Progenitor cell of endocrine pancreas (in vitro differentiated cells): ENCODE measurements around the gene PRKCE. TPM values are rescaled to one million over a fixed set of nuclear protein-coding genes. Genes with fewer than 3 reads are reported as not detected.

Experiments
- DNase-seq: peaks from one replicate; pipeline ENCODE4 v3.0.0; 2021; ENCODE audit warnings: low spot score; ENCODE audit not compliant: unreplicated experiment
- H3K27ac Mint-ChIP-seq: 2 replicates; pipeline ENCODE4 v1.8.0; 2021; ENCODE audit warnings: mild to moderate bottlenecking, moderate library complexity, mixed read lengths
- H3K27me3 Mint-ChIP-seq: 2 replicates; pipeline ENCODE4 v1.8.0; 2021; ENCODE audit warnings: mixed read lengths
- H3K36me3 Mint-ChIP-seq: 2 replicates; pipeline ENCODE4 v1.8.0; 2022; ENCODE audit warnings: mixed read lengths; ENCODE audit not compliant: insufficient read depth
- H3K4me1 Mint-ChIP-seq: 2 replicates; pipeline ENCODE4 v1.8.0; 2021; ENCODE audit warnings: low read depth, mixed read lengths
- H3K4me3 Mint-ChIP-seq: 2 replicates; pipeline ENCODE4 v1.8.0; 2021; ENCODE audit warnings: low read depth, mild to moderate bottlenecking, moderate library complexity, mixed read lengths
- H3K9me3 Mint-ChIP-seq: 2 replicates; pipeline ENCODE4 v1.8.0; 2021; ENCODE audit warnings: low read depth, mixed read lengths
- total RNA-seq: library from RNA; stranded (reverse); gene quantifications from 2 replicates; pipeline ENCODE4 v1.2.1, GENCODE V29; 2021
- TF ChIP-seq, protein P1 (sequence below): fragments of 200-600 bp; sonication (generic); IDR thresholded peaks from one replicate; pipeline ENCODE4 v1.5.0; 2021; ENCODE audit warnings: antibody characterized with exemption, mild to moderate bottlenecking; ENCODE audit not compliant: unreplicated experiment

Gene PRKCE
- total RNA-seq, 1 donor from 2014 or later, result 4.2 TPM

DNA sequence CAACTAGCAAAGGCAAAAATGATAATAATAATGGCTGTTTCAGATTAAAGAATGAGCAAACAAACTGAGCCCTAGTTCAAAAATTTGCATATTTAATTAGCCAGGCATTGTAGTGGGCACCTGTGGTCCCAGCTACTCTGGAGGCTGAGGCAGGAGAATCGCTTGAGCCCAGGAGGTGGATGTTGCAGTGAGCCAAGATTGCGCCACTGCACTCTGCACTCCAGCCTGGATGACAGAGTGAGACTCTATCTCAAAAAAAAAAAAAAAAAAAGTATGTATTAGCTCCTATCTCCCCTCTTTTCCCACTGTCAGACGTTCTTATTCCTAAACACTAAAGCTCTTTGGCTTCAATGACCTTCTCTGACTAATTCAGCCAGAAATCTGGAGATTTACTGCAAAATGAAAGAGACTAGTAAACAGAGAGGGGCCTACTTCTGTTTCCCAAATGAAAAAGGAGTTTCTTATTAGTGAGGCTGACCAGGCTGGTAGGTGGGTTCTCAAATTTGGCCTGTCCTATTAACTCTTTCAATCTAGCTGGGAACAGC, 36.5 kb upstream of the PRKCE start:
- no peaks in the 10 kb centered on the region for H3K27me3 Mint-ChIP-seq
- TF ChIP-seq, protein P1, sequence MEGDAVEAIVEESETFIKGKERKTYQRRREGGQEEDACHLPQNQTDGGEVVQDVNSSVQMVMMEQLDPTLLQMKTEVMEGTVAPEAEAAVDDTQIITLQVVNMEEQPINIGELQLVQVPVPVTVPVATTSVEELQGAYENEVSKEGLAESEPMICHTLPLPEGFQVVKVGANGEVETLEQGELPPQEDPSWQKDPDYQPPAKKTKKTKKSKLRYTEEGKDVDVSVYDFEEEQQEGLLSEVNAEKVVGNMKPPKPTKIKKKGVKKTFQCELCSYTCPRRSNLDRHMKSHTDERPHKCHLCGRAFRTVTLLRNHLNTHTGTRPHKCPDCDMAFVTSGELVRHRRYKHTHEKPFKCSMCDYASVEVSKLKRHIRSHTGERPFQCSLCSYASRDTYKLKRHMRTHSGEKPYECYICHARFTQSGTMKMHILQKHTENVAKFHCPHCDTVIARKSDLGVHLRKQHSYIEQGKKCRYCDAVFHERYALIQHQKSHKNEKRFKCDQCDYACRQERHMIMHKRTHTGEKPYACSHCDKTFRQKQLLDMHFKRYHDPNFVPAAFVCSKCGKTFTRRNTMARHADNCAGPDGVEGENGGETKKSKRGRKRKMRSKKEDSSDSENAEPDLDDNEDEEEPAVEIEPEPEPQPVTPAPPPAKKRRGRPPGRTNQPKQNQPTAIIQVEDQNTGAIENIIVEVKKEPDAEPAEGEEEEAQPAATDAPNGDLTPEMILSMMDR, result no peak
- no peak overlapping the region for H3K27ac Mint-ChIP-seq
- no peaks in the 10 kb centered on the region for H3K36me3 Mint-ChIP-seq
- H3K4me3 Mint-ChIP-seq, result no peak overlapping the region
- H3K9me3 Mint-ChIP-seq, result no peaks in the 10 kb centered on the region
- DNase-seq, result no peak
- peaks cover 4% of the 10 kb centered on the region for H3K4me1 Mint-ChIP-seq

DNA sequence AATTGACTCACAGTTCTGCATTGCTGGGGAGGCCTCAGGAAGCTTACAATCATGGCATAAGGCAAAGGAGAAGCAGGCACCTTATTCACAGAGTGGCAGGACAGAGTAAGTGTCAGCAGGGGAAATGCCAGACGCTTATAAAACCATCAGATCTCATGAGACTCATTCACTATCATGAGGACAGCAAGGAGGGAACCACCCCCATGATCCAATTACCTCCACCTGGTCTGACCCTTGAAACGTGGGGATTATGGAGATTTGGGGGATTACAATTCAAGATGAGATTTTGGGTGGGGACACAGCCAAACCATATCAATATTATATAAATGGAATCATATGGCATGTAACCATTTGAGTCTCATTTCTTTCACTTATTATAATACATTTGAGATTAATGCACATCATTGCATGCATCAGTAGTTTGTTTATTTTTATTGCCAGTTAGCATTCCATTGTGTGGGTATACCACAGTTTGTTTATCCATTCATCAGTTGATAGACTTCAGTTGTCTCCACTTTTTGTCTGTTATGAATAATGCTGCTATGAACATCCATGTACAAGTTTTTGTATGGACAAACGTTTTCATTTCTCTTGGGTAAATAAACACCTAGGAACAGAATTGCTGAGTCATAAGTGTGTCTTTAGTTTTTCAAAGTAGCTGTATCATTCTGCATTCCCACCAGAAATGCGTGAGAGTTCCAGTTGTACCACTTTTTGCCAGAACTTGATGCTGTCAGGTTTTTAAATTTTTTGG, 34.6 kb upstream of the PRKCE start:
- Mint-ChIP-seq H3K27me3 (no peaks in the 10 kb centered on the region), H3K9me3 (no peaks in the 10 kb centered on the region), H3K4me3 (no peak overlapping the region), H3K4me1 (no peaks in the 10 kb centered on the region), H3K36me3 (no peaks in the 10 kb centered on the region), H3K27ac (no peak overlapping the region)
- no peak for DNase-seq
- TF ChIP-seq, protein P1, result no peak

DNA sequence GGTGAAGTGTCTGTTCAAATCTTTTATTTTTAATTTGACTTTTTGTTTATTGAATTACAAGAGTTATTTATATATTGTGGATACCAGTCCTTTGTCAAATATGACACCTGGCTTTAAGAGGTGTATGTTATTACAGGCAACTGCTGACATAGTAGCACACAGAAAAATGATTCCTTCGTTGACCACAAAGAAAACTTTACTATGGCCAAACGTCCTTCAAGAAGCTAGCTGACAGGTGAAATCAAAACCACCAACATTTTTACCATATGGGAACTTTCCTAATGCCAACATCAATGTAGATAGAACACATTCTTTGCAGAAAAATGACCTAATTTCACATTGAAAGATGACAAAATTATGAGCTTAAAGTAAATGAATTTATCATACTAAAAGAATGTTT, 34.0 kb upstream of the PRKCE start:
- H3K4me3 Mint-ChIP-seq, result no peak overlapping the region
- TF ChIP-seq, protein P1, result no peak
- H3K9me3 Mint-ChIP-seq, result no peaks in the 10 kb centered on the region
- no peaks in the 10 kb centered on the region for H3K36me3 Mint-ChIP-seq
- DNase-seq, result no peak
- H3K4me1 Mint-ChIP-seq, result no peaks in the 10 kb centered on the region
- H3K27me3 Mint-ChIP-seq, result no peaks in the 10 kb centered on the region
- no peak overlapping the region for H3K27ac Mint-ChIP-seq

DNA sequence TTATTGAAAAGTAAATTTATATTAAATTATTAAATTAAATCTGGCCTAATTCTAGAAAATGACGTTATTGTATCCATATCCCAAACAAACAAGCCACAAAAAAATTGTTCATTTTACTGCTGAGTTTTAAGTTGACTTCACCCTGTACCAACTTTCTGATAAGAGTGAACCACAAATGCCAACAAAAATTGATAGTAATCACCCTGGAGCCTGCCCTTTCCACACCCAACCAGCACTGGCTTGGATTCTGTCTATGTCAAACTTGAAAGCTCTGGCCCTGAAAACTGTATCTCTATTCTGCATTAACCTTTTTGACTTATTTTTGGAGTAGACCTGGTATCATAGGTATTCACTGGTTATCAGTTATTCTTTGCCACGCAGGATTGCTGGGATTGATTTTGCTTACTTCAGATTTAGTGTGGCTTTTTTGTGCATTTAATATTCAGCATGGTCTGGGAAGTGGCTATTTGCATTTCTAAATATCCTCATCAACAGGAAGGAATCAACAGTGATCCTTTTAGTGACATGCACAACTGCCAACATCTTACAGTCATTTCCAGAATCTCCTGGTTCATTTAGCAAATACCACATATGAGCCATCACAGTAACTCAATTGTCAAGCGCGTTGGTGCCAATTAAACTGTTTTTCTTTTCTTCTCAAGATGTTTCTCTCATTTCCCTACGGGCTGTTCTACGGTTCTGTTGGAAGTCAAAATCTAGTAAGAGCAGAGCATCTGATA, 29.0 kb upstream of the PRKCE start:
- no peak overlapping the region for H3K27ac Mint-ChIP-seq
- TF ChIP-seq, protein P1, result no peak
- DNase-seq, result no peak
- H3K4me3 Mint-ChIP-seq, result no peak overlapping the region
- H3K27me3 Mint-ChIP-seq, result no peaks in the 10 kb centered on the region
- H3K36me3 Mint-ChIP-seq, result no peaks in the 10 kb centered on the region
- H3K9me3 Mint-ChIP-seq, result no peaks in the 10 kb centered on the region
- peaks cover 20% of the 10 kb centered on the region for H3K4me1 Mint-ChIP-seq

DNA sequence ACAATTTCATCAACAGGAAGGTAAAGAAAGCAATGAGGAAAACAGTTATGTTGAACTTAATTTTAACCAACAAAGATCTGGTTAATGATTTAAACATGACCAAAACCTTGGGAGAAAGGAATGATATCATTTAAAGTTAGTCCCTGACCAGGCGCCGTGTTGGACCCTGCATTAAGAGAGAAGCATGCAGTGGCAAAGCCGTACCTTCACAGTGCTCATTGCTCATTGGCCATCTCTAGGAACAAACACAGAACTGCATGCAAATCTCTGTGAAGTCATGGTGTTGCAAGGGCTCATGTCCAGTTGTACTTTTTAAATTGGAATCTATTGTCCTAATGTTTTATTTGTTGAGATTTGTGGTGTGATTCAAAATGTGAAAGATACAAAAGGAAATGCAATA, 28.4 kb upstream of the PRKCE start:
- H3K36me3 Mint-ChIP-seq, result no peaks in the 10 kb centered on the region
- no peaks in the 10 kb centered on the region for H3K27me3 Mint-ChIP-seq
- no peak for DNase-seq
- TF ChIP-seq, protein P1, result no peak
- H3K27ac Mint-ChIP-seq, result no peak overlapping the region
- no peak overlapping the region for H3K4me3 Mint-ChIP-seq
- H3K4me1 Mint-ChIP-seq, result peaks cover 20% of the 10 kb centered on the region
- no peaks in the 10 kb centered on the region for H3K9me3 Mint-ChIP-seq
